ENCODE measurements around the gene ABCA1.

Gene ABCA1

DNA sequence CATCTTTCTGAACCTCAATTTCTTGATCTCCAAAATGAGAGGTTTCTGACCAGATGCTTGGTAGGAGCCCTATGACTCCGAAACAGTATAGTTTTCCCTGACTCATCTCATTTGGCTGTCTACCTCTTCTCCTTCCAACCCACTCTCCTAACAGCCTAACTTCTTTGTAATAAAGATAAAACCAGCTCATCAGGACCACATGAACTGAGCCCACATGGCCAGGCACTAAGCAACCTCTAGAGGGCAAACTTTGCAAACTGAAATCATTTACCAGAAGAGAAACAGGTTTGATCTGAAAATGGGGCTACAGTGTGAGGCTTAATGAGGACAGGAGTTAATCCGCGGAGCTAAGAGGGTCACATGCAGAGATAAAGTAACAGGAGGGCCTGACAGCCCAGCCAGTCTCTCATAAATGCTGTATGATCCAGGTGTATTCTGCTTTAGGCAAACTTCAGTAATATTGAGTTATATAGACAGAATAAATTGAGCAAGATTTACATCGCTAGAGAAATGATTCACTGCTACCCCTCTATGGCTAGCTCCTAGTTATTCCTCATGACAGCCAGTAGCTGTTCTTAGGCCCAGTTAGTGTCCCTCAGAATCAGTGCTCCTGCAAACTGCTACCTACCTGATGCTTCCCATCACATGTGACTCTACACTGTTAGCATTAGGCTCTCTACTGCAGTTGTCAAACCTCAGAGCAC is 64.6 kb downstream of the ABCA1 start:
- no peak overlapping the region for H3K9ac ChIP-seq
- H3K4me1 ChIP-seq = peaks cover 6% of the 10 kb centered on the region
- H3K36me3 ChIP-seq (ENCODE audit: control insufficient read depth, insufficient read depth, low read length) = no peaks in the 10 kb centered on the region
- no peaks in the 10 kb centered on the region for H3K27me3 ChIP-seq (ENCODE audit: control insufficient read depth, insufficient read depth, low read length)
- TF ChIP-seq, protein P1, sequence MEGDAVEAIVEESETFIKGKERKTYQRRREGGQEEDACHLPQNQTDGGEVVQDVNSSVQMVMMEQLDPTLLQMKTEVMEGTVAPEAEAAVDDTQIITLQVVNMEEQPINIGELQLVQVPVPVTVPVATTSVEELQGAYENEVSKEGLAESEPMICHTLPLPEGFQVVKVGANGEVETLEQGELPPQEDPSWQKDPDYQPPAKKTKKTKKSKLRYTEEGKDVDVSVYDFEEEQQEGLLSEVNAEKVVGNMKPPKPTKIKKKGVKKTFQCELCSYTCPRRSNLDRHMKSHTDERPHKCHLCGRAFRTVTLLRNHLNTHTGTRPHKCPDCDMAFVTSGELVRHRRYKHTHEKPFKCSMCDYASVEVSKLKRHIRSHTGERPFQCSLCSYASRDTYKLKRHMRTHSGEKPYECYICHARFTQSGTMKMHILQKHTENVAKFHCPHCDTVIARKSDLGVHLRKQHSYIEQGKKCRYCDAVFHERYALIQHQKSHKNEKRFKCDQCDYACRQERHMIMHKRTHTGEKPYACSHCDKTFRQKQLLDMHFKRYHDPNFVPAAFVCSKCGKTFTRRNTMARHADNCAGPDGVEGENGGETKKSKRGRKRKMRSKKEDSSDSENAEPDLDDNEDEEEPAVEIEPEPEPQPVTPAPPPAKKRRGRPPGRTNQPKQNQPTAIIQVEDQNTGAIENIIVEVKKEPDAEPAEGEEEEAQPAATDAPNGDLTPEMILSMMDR (IDR thresholded peaks at IDR 0.05) = peak; percentile 71
- H3K4me3 ChIP-seq (ENCODE audit: low read depth, low read length) = no peak overlapping the region
- no peak overlapping the region for H2AFZ ChIP-seq
- H3K9me3 ChIP-seq (ENCODE audit: control insufficient read depth, low read length) = no peaks in the 10 kb centered on the region
- no peak overlapping the region for H3K4me2 ChIP-seq (ENCODE audit: low read length)
- peak overlapping the region; percentile 2 for H3K27ac ChIP-seq
- no peaks in the 10 kb centered on the region for H3K79me2 ChIP-seq

DNA sequence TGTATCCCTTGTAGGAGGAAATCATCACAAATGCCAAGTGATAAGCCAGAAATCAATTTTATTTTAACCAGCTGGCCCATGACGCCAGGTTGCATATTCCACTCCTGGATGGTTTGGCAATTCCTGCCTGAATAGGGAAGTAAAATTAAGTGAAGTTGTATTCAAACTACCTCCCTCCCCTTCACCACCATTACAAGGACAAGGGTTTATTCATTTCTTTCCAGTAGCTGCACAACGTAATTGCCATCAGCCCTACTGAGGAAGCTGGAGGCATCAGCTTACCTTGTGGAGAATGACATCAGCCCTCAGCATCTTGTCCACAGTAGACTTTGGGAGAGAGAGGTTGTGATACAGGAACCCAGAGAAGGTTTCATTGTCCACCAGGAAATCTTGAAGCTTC is 66.6 kb downstream of the ABCA1 start:
- Histone ChIP-seq H3K36me3 (ENCODE audit: control insufficient read depth, insufficient read depth, low read length) (no peaks in the 10 kb centered on the region), H3K4me1 (no peaks in the 10 kb centered on the region), H3K9ac (no peak overlapping the region), H3K4me3 (ENCODE audit: low read depth, low read length) (no peak overlapping the region), H2AFZ (no peak overlapping the region), H3K4me2 (ENCODE audit: low read length) (no peak overlapping the region), H3K9me3 (ENCODE audit: control insufficient read depth, low read length) (no peaks in the 10 kb centered on the region), H3K79me2 (no peaks in the 10 kb centered on the region), H3K27me3 (ENCODE audit: control insufficient read depth, insufficient read depth, low read length) (no peaks in the 10 kb centered on the region), H3K27ac (no peak overlapping the region)
- TF ChIP-seq, protein P1 (IDR thresholded peaks at IDR 0.05) = no peak

DNA sequence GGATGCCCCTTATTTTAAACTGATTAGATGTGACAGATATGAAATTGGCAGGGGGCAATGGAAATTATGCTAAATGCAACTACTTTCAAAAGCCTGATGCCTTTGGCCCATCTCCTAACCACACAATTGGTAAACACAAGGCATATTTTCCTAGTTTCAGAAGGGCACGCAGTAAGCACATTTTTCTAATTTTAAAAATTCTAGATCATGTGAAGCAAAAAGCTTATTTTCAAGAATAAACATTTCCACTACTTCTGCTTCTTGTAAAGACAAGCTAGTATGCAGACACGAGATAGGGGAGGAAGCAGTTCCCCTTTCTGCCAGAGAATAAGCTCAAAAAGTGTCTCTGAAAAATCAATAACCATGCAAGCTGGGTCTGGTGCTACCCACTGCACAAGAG is 67.7 kb downstream of the ABCA1 start:
- Histone ChIP-seq H3K9ac (no peak overlapping the region), H3K4me2 (ENCODE audit: low read length) (no peak overlapping the region), H2AFZ (no peak overlapping the region), H3K79me2 (no peaks in the 10 kb centered on the region), H3K4me1 (peaks cover 3% of the 10 kb centered on the region), H3K36me3 (ENCODE audit: control insufficient read depth, insufficient read depth, low read length) (no peaks in the 10 kb centered on the region), H3K4me3 (ENCODE audit: low read depth, low read length) (no peak overlapping the region), H3K9me3 (ENCODE audit: control insufficient read depth, low read length) (no peaks in the 10 kb centered on the region), H3K27me3 (ENCODE audit: control insufficient read depth, insufficient read depth, low read length) (no peaks in the 10 kb centered on the region), H3K27ac (no peak overlapping the region)
- TF ChIP-seq, protein P1 (IDR thresholded peaks at IDR 0.05) = no peak

DNA sequence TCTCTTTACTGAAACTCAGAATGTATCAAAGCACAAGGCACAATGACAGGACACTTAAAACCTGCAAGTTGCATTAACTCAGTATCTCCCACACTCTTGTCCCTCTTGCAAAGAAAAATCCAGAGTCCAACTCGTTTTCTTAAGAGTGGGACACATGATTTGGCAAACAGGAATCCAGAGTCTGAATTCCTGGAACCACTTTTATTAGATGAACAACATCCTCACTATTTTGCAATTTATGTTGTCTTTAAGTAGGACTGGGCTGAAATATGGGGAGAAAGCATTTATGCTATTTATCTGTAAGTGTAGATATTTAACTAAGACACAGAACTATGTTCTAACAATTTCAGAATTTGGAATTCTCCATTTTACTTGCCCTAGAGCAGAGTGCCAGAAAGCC is 69.1 kb downstream of the ABCA1 start:
- H3K9ac ChIP-seq = no peak overlapping the region
- H3K4me3 ChIP-seq (ENCODE audit: low read depth, low read length) = no peak overlapping the region
- H3K79me2 ChIP-seq = no peaks in the 10 kb centered on the region
- peaks cover 3% of the 10 kb centered on the region for H3K4me1 ChIP-seq
- H3K27me3 ChIP-seq (ENCODE audit: control insufficient read depth, insufficient read depth, low read length) = no peaks in the 10 kb centered on the region
- H3K27ac ChIP-seq = no peak overlapping the region
- TF ChIP-seq, protein P1 (IDR thresholded peaks at IDR 0.05) = no peak
- H2AFZ ChIP-seq = no peak overlapping the region
- H3K4me2 ChIP-seq (ENCODE audit: low read length) = no peak overlapping the region
- no peaks in the 10 kb centered on the region for H3K9me3 ChIP-seq (ENCODE audit: control insufficient read depth, low read length)
- no peaks in the 10 kb centered on the region for H3K36me3 ChIP-seq (ENCODE audit: control insufficient read depth, insufficient read depth, low read length)

DNA sequence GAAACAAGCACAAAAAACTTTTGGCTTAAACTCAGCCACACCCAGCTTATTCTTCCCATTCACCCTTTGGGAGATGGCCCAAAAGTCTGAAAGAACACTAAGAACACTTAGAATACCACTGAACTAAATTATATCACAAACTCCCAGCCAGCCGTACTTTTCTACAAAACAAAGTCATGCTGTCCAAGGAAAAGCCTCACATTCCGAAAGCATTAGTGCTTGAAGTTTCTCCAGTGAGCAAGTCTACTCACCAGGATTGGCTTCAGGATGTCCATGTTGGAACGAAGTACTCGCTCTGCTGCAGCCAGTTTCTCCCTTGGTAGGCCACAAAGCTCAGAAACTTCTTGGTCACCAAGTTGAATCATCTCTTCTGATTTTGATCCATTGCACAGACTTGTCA is 69.7 kb downstream of the ABCA1 start:
- Histone ChIP-seq H3K36me3 (ENCODE audit: control insufficient read depth, insufficient read depth, low read length) (no peaks in the 10 kb centered on the region), H3K27me3 (ENCODE audit: control insufficient read depth, insufficient read depth, low read length) (no peaks in the 10 kb centered on the region), H3K9me3 (ENCODE audit: control insufficient read depth, low read length) (no peaks in the 10 kb centered on the region), H3K4me1 (peaks cover 3% of the 10 kb centered on the region), H3K79me2 (no peaks in the 10 kb centered on the region), H3K4me2 (ENCODE audit: low read length) (no peak overlapping the region), H3K9ac (no peak overlapping the region), H2AFZ (no peak overlapping the region), H3K27ac (no peak overlapping the region), H3K4me3 (ENCODE audit: low read depth, low read length) (no peak overlapping the region)
- TF ChIP-seq, protein P1 (IDR thresholded peaks at IDR 0.05) = no peak
